DND-41 (cell line): ENCODE data around the gene INPP5A.

Experiments
- ATAC-seq: fragments of 200-7000 bp; cut with Tn5 transposase; 3 replicates; pipeline ENCODE4 v1.9.1; 2021; ENCODE audit warnings: low read depth; ENCODE audit not compliant: insufficient read depth
- DNase-seq: peaks from one replicate; pipeline ENCODE4 v3.0.0-alpha.2; 2020
- H2AFZ ChIP-seq: 2 replicates; pipeline ENCODE4 v1.6.0; 2012; ENCODE audit warnings: low read depth, low read length
- H3K27ac ChIP-seq: 2 replicates; pipeline ENCODE4 v1.5.1; 2012; ENCODE audit warnings: low read length, inconsistent platforms
- H3K27me3 ChIP-seq: fragments of 200-600 bp; sonication (generic); 2 replicates; pipeline ENCODE4 v1.6.0; 2012; ENCODE audit warnings: low read length, mild to moderate bottlenecking, inconsistent platforms; ENCODE audit not compliant: insufficient read depth, poor library complexity
- H3K36me3 ChIP-seq: 2 replicates; pipeline ENCODE4 v1.5.1; 2012; ENCODE audit warnings: low read length, inconsistent platforms; ENCODE audit not compliant: insufficient read depth
- H3K4me1 ChIP-seq: 2 replicates; pipeline ENCODE4 v1.5.1; 2012; ENCODE audit warnings: mild to moderate bottlenecking, low read length; ENCODE audit not compliant: insufficient read depth
- H3K4me2 ChIP-seq: 2 replicates; pipeline ENCODE4 v1.6.0; 2012; ENCODE audit warnings: mild to moderate bottlenecking, moderate library complexity, low read length, inconsistent platforms; ENCODE audit not compliant: insufficient read depth
- H3K4me3 ChIP-seq, 2 experiments: fragments of 200-600 bp in 1 of 2; shearing (Covaris generic) in 1 of 2; 2 replicates each; pipeline ENCODE4 v1.5.1; 2012 to 2016; ENCODE audit warnings: inconsistent platforms in 2 of 2, low read length in 2 of 2, mild to moderate bottlenecking in 2 of 2, low read depth in 1 of 2, moderate library complexity in 1 of 2
- H3K79me2 ChIP-seq: 2 replicates; pipeline ENCODE4 v1.6.0; 2012; ENCODE audit warnings: low read length, inconsistent platforms; ENCODE audit not compliant: insufficient read depth
- H3K9ac ChIP-seq: 2 replicates; pipeline ENCODE4 v1.6.0; 2012; ENCODE audit warnings: low read depth, mild to moderate bottlenecking, inconsistent platforms, low read length, moderate library complexity
- H3K9me3 ChIP-seq: 2 replicates; pipeline ENCODE4 v1.5.1; 2012; ENCODE audit warnings: low read length, moderate library complexity, mild to moderate bottlenecking, inconsistent platforms; ENCODE audit not compliant: insufficient read depth, severe bottlenecking
- H4K20me1 ChIP-seq: 2 replicates; pipeline ENCODE4 v1.6.0; 2012; ENCODE audit warnings: low read length; ENCODE audit not compliant: insufficient read depth
- EZH2 ChIP-seq: IDR thresholded peaks from 3 replicates; pipeline ENCODE4 v1.6.1; 2012; ENCODE audit warnings: borderline replicate concordance, low read depth, mild to moderate bottlenecking, moderate library complexity, low read length, inconsistent platforms; ENCODE audit not compliant: severe bottlenecking
- TF ChIP-seq, protein P1 (sequence below): IDR thresholded peaks from 2 replicates; pipeline ENCODE4 v1.5.1; 2012; ENCODE audit warnings: borderline replicate concordance, low read length, moderate library complexity, mild to moderate bottlenecking; ENCODE audit not compliant: poor library complexity, severe bottlenecking; ENCODE audit errors: extremely low read depth

Gene INPP5A

DNA sequence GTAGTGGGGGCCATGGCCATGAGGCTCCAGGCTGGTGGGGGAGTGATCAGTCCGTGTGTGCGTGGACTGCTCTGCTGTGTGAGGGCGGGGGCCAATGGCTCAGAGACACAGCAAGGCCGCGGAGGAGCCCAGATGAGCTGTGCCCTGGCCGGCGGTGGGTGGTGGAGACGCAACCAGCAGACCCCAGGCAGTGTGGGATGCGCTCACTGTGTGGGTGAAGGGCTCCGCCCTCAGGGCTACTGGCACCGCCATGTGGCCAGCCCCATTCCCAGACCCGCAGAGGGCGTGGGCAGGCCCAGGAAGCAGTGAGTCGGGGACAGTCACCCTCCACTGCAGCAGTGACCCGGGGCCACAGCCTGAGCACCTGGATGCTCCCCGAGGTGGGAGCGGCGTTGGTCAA is 239.2 kb downstream of the INPP5A start:
- TF ChIP-seq, protein P1, sequence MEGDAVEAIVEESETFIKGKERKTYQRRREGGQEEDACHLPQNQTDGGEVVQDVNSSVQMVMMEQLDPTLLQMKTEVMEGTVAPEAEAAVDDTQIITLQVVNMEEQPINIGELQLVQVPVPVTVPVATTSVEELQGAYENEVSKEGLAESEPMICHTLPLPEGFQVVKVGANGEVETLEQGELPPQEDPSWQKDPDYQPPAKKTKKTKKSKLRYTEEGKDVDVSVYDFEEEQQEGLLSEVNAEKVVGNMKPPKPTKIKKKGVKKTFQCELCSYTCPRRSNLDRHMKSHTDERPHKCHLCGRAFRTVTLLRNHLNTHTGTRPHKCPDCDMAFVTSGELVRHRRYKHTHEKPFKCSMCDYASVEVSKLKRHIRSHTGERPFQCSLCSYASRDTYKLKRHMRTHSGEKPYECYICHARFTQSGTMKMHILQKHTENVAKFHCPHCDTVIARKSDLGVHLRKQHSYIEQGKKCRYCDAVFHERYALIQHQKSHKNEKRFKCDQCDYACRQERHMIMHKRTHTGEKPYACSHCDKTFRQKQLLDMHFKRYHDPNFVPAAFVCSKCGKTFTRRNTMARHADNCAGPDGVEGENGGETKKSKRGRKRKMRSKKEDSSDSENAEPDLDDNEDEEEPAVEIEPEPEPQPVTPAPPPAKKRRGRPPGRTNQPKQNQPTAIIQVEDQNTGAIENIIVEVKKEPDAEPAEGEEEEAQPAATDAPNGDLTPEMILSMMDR: no peak
- no peak for TF ChIP-seq EZH2
- H2AFZ ChIP-seq: no peak overlapping the region
- ATAC-seq (no peak), DNase-seq (no peak)
- no peak overlapping the region for H3K4me2 ChIP-seq
- H3K27me3 ChIP-seq: no peaks in the 10 kb centered on the region
- peaks cover 38% of the 10 kb centered on the region for H3K36me3 ChIP-seq
- no peak overlapping the region for H3K27ac ChIP-seq
- H3K79me2 ChIP-seq: no peaks in the 10 kb centered on the region
- H3K4me1 ChIP-seq: no peaks in the 10 kb centered on the region
- no peak overlapping the region for H3K9ac ChIP-seq
- H3K4me3 ChIP-seq: no peak overlapping the region
- 0 out of 2 replicates have a peak, but pooled peaks cover 8% of the 10 kb centered on the region for H4K20me1 ChIP-seq
- no peaks in the 10 kb centered on the region for H3K9me3 ChIP-seq

DNA sequence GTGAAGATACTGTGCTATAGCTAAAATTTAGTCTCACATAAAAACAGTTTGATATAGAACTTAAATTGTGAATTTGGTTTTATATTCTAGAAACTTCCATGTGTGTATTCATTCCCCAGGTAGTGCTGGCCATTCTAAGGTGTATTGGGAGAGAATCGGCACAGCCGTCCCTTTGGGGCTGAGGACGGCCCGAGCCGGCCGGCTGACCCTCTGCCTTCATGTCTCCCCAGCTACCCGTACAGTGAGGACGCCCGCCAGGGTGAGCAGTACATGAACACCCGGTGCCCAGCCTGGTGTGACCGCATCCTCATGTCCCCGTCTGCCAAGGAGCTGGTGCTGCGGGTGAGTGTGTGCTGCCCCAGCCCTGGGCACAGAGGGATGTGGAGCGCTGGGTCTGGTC is 239.9 kb downstream of the INPP5A start:
- ATAC-seq (no peak), DNase-seq (no peak)
- no peak for TF ChIP-seq EZH2
- TF ChIP-seq, protein P1: no peak
- Histone ChIP-seq H3K9ac (no peak overlapping the region), H3K4me1 (no peaks in the 10 kb centered on the region), H3K9me3 (no peaks in the 10 kb centered on the region), H3K36me3 (peaks cover 44% of the 10 kb centered on the region), H3K79me2 (no peaks in the 10 kb centered on the region), H3K27me3 (no peaks in the 10 kb centered on the region), H2AFZ (no peak overlapping the region), H3K4me2 (no peak overlapping the region), H3K27ac (no peak overlapping the region), H3K4me3 (no peak overlapping the region), H4K20me1 (0 out of 2 replicates have a peak, but pooled peaks cover 8% of the 10 kb centered on the region)

DNA sequence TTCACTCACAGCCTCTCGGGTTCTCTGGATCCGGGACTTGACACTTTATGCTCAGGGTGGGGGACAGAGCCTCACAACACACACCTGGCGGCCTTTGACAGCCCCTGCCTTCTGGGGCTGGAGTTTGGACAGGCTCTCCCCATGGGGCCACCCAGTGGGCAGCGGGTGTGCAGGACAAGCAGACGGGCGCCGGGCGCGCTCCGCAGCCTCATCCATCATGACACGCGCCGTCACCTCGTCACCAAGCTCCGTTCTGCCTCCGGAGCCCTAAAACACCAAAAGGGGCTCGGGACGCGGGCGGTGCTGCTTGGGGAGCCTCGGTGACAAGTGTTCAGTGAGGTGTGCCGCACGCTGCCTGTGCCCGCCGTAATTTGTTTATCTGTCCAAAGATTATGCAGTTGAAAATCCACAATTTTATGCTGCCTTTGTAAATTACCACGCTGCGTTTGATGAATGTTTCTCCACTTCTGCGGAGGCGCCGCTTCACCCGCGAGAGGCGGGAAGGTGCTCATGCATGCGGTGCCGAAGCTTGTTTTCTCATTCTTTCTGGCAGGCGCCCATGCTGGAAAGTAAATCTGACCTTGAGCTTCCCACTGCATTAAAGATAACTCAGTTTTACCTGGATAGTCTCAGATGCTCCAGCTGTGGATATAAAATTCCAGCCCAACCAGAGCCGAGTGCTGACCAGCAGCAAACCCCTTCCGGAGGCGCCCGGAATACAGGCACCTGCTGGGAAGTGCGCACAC is 242.1 kb downstream of the INPP5A start:
- Histone ChIP-seq H2AFZ (no peak overlapping the region), H3K9me3 (peaks cover 4% of the 10 kb centered on the region), H3K79me2 (no peaks in the 10 kb centered on the region), H4K20me1 (0 out of 2 replicates have a peak, but pooled peaks cover 8% of the 10 kb centered on the region), H3K4me2 (no peak overlapping the region), H3K9ac (no peak overlapping the region), H3K4me1 (no peaks in the 10 kb centered on the region), H3K36me3 (peaks cover 55% of the 10 kb centered on the region), H3K27me3 (no peaks in the 10 kb centered on the region), H3K4me3 (no peak overlapping the region), H3K27ac (no peak overlapping the region)
- TF ChIP-seq EZH2: no peak
- TF ChIP-seq, protein P1: no peak
- ATAC-seq: no peak
- DNase-seq: no peak
